GM19025 (cell line): Measurements from ENCODE around the gene LGALS16.
A peak's percentile ranks its signal among the peaks of the same experiment; 100 is the strongest.
"Not testable (repeated sequence)": the region's sequence is repeated elsewhere in the genome, so short reads cannot be mapped to it uniquely, and the experiment has no call there.

Experiments
- ATAC-seq: cut with Tn5 transposase; IDR thresholded peaks from one replicate; pipeline ENCODE4 v1.9.1; 2021; ENCODE audit warnings: mild to moderate bottlenecking, low read depth, moderate library complexity; ENCODE audit not compliant: unreplicated experiment

The LGALS16 gene

DNA sequence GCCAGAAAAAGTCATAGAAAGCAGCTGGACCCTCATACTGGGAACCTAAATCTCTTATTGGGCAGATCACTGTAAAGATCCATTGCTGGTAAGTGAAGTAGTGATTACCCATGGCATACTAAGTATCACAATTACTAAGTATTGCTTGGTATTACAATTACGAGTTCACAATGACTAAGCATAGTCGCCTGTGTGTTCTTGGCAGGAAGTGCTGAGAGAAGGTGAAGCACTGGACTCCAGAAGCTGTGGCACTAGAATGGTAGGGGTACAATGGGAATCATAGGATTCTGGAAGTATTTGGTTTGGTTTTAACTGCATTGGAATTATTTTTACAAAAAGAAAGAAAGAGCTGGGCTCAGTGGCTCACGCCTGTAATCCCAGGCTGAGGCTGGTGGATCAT is 20.3 kb downstream of the LGALS16 start:
- ATAC-seq: no peak

DNA sequence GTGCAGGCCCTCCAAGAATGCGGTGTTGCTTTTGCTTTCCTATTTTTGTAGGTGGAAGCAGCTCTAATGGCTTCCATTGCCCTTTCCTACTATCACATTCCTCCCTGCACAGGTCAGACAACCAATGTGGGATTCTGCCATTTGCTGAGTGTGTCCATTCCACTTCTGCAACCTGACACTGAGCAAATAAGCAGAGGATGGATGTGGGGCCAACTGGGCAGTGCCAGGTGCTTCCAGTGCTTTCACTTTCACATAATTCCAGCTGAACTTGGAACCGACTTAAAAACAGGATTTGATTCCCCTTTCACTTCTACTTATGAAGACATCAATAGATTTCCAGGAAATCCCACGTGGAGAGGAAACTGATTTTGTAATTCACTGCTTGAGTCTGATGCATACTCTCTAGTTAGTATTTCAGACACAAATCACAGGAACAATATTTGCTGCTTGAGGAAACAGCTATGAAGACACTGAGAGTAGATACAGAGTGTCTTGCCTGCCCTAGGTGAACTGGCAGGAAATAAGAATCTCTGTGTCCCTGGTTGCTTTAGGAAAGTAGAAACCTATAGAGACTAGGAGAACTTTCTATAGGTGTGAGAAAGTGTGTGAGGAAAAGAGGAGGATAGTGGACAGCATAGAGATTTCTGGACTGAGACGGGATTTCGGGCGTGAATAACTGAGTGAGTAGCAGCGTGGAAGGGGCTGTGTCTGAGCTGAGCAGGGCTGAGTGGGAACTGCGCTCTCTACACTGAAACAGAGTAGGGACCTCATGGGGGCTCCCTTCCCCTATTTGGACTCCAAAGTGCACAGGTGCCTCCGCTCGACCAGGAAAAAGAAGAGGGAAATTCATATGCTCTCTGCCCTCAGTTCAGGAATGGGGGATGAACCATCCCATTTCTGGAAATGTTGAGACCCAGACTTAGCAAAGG is 22.5 kb downstream of the LGALS16 start:
- ATAC-seq: no peak

DNA sequence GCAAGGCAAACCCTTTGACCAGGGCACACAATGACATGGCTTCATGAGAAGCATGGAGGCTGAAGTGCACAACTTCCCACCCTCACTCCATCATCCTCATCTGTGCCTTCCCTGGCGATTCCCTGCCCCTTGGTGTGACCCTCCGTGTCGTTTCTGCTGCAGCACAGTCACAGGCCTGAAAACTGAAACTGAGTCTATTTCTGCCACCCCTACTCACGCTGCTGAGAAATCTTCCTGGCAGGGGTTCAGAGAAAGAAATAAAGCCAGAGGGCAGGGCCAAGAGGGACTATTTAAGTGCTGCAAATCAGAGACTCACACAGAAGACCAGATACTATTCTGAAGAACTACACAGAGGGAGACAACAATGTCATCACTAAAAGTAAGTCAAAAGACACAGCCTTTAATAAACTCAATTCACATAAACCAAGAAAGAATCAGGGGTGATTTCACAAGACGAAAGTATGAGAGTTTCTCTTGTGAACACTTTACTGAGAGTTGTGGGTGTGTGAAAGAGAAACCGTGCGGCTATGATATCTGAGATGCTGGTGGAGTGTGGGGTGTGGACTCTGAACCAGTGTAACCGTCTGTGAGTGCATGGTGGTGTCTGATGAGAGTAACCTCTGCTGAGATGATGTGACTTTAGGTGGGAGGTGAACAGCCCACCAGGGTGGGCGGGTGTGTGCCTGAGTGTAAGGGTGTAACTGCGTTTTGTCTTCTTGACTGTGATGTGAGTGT is 23.5 kb downstream of the LGALS16 start:
- peak; percentile 71 for ATAC-seq

DNA sequence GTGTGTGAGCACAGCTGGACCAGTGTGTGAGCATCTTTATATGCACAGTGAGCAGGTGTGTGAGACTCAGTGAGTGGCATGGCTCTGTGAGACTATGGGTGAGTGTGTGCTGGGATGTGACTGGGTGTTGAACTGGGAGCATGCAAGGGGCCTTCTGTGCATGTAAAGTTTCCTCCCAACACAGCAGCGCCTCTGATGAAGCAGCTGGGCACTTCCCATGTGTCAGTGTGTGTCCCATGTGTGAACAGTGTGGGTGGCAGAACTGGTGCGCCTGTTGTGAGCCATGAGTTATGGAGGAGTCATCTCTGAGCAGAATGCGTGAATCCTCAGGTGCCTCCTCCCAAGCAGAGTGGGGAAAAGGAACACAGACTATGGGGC is 24.1 kb downstream of the LGALS16 start:
- ATAC-seq: peak; percentile 31

DNA sequence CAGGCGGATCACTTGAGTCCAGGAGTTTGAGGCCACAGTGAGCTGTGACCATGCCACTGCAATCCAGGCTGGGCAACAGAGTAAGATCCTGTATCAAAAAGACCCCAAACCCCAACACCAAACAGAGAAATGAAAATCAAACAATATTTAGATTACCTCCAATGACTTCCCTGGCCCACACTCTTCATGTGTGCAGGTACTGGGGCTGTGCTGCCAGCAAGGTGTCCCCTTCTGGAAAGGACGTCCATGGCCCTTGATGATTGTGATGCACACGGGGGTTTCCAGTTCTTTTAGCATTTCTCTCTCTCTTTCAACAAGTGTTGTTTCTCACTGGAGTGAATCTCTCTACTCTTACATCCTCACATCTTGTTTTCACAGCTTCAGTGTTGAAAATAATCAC is 24.9 kb downstream of the LGALS16 start:
- no peak for ATAC-seq

DNA sequence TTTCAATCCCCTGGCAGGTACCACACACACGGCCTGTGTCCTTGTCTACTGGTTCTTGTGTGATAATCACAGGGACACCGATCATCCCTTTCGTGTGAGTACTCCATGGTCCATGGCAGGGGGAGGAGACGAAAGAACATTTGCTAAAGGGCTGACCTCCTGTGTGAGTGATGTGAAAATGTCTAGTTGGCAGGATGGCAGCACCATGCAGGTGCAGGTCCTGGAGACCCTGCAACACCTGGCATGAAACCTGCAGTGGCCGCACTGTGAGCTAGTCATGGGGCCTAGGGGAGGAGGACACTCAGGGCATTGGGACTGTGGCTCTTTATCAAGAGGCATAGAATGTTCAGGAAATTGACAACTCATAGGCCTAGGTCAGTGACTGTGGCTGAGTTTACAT is 25.7 kb downstream of the LGALS16 start:
- no peak for ATAC-seq

DNA sequence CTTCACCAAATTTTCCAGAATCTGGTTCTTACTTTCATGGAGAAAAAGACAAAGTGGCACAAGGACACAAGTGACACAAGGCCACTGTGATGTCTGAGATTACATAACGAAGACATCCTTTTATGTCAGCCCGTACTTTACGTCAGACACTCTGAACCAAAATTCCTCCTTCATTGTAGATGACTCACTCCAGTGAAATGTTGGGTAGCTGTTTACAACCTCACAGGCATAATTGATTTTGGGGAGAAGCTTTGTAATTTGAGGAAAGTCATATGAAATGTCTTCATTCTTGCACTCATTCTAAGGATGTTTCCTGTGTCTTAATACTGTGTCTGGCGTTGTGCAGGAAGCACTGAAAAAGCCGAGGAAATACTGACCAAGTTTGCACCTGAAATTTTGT is 28.6 kb downstream of the LGALS16 start:
- no peak for ATAC-seq

DNA sequence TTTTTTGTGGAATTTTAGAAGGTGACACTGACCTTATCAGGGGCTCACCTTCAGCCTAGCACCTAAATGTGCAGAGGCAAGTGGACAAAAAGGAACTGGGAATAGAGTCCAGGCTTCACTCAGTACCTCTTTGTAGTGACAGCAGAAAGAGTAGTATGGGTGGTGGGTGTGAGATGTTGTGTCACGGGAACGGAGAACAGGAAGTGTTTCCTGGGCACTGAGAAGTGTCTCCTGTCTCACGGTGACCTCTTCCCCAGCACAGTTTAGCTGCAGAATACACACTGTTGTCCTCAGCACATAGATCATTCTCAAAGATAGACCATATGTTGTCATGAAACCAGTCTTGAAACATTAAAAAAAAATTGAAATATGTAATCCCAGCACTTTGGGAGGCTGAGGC is 31.0 kb downstream of the LGALS16 start:
- ATAC-seq: no peak

DNA sequence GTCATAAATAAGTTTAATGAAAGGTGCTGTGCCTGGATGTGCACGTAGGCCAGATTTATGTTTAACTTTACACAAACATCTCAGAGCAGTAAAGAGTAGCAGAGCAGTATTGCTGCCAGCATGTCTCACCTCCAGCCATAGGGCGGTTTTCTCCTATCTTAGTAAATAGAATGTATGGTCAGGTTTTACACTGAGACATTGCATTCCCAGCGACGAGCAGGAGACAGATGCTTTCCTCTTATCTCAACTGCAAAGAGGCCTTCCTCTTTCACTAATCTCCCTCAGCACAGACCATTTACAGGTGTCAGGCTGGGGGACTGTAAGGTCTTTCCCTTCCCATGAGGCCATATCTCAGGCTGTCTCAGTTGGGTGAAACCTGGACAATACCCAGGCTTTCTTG is 32.9 kb downstream of the LGALS16 start:
- ATAC-seq: not testable (repeated sequence)

DNA sequence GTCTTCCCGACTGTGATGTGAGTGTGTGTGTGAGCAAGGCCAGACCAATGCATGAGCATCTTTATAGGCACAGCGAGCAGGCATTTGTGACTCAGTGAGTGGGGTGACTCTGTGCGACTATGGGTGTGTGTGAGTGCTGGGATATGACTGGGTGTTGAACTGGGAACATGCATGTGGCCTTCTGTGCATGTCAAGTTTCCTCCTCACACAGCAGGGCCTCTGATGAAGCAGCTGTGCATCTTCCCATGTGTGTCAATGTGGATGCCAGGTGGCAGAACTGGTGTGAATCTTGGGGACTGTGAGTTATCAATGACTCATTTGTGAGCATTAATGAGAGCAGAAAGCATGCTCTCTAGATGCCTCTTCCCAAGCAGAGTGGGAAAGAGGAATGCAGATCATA is 36.5 kb downstream of the LGALS16 start:
- no peak for ATAC-seq

DNA sequence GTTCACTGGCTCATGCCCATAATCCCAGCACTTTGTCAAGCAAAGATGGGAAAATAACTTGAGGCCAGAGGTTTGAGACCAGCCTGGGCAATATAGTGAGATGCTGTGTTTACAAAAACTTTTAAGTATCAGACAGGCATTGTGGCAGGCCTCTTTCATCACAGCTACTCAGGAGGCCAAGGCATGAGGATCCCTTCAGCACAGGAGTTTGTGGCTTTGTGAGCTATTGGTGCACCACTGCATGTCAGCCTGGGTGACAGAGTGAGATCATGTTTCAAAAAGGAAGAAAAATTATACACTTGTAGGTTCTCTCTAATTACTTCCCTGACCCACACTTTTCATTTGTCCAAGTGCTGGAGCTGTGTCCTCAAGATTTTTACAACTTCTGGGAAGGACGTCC is 37.1 kb downstream of the LGALS16 start:
- no peak for ATAC-seq

DNA sequence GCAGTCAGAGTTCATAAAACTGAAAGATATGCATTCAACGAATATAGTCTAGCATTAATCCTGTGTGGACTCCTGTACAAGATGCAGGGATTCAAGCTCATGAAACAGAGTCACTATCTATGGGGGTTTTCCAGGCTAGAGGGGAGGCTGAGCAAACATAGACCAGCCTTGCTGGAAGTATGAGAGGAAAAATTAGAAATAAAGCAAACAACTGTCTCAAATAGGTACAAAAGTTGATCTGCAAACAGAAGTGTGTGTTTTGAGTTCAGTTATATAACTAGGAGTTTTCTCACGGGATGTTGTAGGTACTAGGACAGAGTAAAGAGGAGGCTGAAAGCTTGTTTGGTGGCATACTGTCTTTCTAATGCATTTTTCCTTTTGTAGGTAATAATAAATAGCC is 40.0 kb downstream of the LGALS16 start:
- ATAC-seq: no peak

DNA sequence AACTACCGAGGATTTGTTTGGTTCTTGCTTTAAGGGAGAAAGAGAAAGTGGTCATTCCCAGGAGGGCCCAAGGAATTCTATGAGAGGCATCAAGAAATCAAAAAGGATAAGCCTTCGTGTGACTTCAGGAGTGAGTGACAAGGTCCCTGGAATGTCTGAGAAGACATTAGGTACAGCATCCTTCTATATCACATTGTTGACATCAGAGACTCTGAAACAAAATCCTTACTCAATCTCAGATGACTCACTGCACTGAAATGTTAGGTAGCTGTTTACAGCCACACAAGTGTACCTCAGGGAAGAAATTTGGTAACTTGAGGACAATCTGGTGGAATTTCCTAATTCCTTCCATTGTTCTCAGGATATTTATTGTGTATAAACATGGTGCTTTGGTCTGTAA is 40.7 kb downstream of the LGALS16 start:
- no peak for ATAC-seq

DNA sequence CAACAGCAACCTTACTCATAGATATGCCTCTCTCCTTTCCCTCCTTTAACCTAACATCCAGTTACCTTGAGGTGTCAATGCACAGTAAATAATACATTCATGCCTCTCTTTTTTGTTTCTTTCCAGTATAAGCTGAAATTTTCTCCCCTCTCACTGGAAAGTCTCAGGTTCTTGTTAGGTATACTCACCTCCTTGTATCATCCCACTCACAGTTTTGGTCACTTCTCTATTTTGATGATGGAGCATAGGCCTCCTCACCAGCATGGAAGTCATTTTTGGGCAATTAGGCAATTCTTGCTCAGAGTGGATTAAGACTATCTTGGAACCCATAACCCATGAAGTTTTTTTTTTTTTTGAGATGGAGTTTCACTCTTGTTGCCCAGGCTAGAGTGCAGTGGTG is 42.8 kb downstream of the LGALS16 start:
- ATAC-seq: no peak

DNA sequence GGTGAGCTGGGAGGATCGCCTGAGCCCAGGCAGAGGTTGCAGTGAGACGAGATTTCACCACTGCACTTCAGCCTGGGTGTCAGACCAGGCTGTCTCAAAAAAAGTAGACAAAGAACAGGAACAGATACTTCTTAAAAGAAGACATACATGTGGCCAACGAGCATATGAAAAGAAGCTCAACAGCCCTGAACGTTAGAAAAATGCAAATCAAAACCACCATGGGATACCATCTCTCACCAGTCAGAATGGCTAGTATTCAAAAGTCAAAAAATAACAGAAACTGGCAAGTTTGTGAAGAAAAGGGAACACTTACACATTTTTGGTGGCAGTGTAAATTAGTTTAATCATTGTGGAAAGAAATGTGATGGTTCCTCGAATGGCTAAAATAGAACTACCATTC is 45.6 kb downstream of the LGALS16 start:
- ATAC-seq: no peak

DNA sequence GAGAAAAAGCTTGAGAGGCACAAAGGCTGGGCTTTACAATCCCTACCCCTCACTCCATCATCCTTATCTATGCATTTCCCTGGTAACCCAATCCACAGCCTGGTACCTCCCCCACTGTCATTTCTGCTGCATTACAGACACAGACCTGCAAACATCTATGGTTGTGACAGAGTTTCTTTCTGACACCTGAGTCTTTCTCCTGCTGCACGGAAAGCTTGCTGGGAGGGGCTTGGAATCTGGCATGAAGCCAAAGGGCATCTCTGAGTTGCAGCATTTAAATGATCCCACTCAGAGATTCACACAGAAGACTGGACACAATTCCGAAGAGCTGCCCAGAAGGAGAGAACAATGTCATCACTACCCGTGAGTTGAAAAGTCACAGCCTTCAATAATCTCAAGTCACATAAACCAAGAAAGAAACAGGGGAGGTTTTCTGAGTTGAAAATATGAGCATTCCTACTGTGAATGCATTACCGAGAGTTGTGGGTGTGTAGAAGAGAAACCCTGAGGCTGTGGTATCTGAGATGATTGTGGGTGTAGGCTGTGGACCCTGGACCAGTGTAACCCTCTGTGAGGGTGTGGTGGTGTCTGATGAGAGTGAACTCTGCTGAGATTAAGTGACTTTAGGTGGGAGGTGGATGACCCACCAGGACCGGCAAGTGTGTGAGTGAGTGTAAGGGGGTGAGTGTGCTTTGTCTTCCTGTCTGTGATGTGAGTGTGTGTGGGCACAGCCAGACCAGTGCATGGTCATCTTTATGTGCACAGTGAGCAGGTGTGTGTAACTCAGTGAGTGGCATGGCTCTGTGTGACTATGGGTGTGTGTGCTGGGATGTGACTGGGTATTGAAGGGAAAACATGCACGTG is 48.7 kb downstream of the LGALS16 start, which contains the start of gene LGALS14:
Gene LGALS14, plus strand, starts transcription at position 301 of the 864 bp plus-strand sequence. Its CDS starts 48 bp downstream, at position 349.
- ATAC-seq: no peak

DNA sequence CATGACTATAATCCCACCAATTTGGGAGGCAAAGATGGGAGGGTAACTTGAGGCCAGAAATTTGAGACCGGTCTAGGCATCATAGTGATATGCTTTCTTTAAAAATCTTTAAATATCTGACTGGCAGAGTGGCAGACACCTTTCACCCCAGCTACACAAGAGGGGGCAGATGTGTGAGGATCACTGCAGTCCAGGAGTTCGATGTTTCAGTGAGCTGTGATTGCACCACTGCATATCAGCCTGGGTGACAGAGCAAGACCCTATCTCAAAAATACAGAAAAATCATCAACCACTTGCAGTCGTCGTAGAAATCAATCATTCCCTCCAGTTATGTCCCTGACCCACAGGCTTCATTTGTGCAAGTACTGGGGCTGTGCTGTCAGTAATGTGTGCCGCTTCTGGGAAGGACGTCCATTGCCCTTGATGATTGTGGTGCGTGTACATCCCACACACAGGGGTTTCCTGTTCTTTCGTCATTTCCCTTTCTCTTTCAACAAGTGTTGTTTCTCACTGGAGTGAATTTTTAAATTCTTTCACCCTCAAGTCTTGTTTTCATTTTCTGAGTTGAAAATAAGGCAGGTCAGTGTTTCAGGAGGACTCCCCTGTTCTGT is 50.0 kb downstream of the LGALS16 start:
- ATAC-seq: no peak

DNA sequence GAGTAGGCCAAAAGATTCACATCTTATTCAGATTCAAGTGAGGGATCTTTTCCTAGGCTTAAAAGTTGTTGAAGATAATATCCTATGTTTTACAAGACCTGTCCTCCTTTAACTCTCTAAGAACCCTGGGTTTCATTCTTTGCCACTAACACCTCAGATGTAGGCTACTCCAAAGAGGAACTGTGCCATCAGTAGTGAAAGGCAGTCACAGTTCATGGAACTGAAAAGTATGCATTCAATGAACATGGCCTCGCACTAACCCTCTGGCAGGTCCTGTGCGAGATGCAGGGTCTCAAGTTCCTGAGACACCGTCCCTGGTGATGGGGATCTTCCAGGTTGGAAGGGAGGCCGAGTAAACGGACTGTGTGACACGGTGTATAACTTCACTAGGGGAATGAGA is 52.9 kb downstream of the LGALS16 start:
- no peak for ATAC-seq

DNA sequence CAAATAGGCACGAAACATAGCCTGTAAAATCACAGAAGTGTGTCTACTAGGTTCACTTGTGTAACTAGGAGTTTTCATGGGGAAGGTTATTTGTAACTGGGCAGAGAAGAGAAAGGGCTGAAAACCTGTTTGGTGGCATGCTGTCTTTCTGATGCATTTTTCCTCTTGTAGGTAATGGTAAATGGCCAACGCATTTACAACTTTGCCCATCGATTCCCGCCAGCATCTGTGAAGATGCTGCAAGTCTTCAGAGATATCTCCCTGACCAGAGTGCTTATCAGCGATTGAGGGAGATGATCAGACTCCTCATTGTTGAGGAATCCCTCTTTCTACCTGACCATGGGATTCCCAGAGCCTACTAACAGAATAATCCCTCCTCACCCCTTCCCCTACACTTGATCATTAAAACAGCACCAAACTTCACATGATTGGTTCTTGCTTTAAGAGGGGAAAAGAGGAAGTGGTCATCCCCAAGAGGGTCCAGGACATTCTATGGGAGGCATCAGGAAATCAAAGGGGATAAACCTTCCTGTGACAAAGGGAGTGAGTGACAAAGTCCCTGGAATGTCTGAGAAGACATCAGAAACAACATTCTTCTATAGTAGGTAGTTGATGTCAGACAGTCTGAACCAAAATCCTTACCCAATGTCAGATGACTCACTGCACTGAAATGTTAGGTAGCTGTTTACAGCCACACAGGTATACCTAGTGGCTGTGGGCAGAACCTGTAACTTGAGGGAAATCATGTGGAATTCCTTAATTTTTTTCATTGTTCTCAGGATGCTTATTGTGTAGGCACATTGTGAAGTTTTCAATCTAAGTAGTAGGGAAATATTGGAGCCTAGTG is 53.5 kb downstream of the LGALS16 start:
- ATAC-seq: no peak
